ENCODE results near the gene CSF2.
A peak's percentile ranks its signal among the peaks of the same experiment; 100 is the strongest.

Gene CSF2

DNA sequence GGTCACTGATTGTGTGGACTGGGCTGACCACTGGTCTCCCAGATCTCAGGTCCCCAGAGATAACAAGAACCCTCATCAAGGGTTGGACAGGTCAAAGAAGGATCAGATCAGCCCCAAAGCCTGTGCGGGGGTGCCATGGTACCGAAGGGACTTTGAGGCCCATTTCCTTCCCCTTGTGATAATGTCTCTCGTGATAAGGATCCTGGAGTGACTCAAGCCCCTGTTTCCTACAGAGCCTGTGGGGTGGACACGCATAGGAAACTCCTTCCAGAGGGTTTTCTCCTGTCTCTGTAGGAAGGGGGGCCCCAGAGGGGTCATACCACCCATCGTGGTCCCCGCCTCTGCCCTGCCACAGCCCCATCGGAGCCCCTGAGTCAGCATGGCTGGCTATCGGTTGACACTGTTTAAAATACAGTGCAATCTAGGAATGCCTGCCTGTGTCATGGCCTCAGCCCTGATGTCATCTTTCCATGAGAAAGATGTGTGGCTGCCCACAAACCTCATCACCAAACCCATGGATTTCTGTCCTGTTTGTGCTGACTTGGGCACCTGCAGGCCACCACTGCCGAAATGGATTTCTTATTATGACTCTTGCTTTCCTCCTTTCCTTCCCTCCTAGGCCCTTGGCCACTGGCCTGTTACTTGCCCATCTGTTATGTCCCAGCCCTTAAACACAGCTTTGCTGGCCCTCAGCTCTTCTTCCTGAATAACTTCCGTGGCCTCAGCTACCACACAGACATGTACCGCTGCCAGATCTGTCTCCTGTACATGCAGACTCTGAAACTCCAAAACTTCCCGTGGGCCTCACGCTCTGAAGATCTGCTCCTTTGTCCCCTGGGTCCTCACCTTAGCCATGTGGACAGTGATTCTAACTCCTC lies 2.9 kb upstream of the CSF2 start:
- DNase-seq: peak; percentile 77

DNA sequence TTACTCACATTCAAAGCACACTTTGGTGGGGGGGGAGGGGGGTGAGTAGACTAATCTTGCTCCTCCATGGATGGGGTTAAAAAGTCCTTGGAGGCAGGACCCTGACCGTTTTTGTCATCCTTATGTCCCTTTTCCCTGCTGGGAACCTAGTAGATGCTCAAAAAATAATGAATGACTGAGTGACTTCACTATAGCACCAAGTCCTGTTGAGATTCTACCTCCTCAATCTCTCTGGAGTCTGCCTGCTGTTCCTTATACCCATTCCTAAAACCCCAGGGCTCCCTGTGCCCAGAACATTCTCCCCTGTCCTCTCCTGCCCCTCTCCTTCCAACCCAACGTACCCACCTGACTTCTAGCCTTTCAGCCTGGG lies 2.3 kb upstream of the CSF2 start:
- no peak for DNase-seq

DNA sequence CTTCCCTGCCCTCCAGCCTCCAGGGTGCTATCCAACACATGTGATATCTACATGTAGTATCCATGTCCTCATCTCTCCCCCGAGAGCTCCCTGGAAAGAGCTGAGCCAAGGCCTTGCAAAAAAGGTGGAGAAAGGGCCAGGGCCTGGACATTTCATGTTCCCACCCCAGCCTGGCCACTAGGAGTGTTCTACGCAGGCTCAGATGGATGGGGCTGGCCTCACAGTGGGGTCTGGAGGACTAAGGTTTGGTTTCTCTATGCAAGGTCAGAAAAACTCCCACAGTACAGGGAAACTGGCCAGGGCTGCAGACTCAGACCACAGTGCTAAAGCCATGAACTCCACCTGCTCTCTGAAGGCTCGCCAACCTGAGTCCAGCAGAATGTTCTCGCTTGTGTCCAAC lies 1.5 kb upstream of the CSF2 start:
- no peak for DNase-seq

DNA sequence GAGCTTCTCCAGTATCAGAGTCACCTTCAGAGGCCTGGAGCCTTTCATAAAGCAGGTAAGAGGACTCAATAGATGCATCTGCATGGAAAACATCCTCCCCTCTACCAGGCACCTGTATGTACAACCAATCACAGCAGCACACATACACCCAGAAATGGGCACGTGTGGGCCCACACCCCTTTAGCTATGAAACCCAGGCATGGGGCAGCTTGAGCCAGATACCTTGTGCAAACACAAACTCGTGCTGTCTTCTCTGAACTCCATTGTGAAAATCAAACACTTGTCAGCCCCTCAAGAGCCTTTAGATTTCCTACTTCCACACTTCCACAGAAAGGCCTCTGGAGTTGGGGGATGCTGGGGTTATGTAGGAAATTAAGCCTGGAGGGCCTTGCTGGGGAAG lies 1.1 kb upstream of the CSF2 start:
- no peak for DNase-seq

DNA sequence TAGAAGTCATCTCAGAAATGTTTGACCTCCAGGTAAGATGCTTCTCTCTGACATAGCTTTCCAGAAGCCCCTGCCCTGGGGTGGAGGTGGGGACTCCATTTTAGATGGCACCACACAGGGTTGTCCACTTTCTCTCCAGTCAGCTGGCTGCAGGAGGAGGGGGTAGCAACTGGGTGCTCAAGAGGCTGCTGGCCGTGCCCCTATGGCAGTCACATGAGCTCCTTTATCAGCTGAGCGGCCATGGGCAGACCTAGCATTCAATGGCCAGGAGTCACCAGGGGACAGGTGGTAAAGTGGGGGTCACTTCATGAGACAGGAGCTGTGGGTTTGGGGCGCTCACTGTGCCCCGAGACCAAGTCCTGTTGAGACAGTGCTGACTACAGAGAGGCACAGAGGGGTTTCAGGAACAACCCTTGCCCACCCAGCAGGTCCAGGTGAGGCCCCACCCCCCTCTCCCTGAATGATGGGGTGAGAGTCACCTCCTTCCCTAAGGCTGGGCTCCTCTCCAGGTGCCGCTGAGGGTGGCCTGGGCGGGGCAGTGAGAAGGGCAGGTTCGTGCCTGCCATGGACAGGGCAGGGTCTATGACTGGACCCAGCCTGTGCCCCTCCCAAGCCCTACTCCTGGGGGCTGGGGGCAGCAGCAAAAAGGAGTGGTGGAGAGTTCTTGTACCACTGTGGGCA lies 642 bp downstream of the CSF2 start:
- no peak for DNase-seq

- peak; percentile 67 for DNase-seq
Measured at GRCh38 chr5:132074772-132075718, 1.5 kb downstream of the CSF2 start.

GRCh38 chr5:132075719-132076077 lies 2.1 kb downstream of the CSF2 start:
- no peak for DNase-seq

DNA sequence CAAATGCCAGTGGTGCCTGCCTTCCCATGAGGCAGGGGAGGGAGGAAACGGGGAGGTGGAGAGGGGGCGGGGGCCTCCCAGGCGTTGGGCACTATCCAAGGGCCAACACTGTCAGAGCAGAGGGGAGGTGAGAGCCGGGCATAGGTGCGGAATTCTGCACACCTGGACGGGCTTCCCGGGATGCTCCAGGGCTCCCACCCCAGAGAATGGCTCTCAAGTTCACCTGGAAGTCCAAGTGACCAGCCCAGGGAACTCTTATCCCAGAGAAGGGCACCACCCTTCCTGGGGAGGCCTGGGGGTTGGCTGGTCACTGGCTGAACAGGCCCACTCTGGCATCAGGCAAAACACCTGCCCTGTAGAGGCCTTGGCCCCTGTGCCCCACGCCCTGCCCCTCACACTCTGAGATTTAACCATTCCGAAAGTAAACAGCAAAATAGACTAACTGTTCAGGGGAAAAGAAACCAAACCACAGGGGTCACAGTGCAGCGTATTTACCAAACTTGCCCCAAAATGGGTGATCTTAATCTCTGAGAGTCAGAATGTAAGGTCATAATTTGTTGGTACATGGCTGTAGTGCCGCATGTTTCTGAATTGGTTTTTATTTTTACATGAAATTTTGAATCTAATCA lies 2.7 kb downstream of the CSF2 start:
- no peak for DNase-seq

- no peak for DNase-seq
Measured at GRCh38 chr5:132076983-132077382, 3.4 kb downstream of the CSF2 start.

GRCh38 chr5:132079081-132079480 lies 5.5 kb downstream of the CSF2 start:
- DNase-seq: no peak

DNA sequence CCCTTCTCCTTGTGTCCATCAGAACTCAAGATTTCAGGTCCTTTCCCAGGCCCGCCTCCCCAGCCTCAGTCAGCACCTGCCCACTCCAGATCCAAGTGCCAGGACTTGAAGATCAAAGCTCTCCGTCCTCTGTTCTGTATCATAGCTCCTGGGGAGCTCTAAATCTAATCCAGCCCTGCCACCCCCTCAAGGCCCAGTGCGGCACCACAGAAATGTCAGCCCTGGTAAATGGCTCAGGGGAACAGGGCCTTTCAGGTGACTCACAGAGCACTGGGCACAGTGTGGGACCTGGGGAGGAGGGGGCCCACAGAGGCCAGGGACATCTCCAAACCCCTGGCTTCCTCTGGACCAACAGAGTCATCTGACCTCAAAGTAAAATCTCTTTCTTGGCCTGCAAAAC lies 6.0 kb downstream of the CSF2 start:
- DNase-seq: no peak

DNA sequence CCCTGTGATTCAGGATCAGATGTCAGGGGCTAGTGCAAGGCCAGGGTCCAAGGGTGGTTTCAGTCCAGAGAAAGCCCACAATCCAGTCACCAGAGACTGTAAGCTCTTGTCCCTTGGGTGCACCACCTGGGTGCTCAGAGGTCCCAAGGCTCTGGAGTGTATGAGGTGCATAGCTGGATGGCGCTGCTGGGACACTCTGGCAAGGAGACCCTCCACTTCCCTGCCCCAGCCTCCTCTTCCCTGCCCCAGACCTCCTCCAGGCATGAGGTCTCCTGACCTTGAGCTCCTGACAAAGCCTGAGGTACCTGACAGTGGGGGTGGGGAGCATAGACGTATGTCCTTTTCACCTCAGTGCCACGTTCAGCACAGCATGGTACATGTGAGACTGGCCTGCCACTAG lies 7.0 kb downstream of the CSF2 start:
- DNase-seq: no peak

- no peak for DNase-seq
Measured at GRCh38 chr5:132081458-132081857, 7.9 kb downstream of the CSF2 start.

DNA sequence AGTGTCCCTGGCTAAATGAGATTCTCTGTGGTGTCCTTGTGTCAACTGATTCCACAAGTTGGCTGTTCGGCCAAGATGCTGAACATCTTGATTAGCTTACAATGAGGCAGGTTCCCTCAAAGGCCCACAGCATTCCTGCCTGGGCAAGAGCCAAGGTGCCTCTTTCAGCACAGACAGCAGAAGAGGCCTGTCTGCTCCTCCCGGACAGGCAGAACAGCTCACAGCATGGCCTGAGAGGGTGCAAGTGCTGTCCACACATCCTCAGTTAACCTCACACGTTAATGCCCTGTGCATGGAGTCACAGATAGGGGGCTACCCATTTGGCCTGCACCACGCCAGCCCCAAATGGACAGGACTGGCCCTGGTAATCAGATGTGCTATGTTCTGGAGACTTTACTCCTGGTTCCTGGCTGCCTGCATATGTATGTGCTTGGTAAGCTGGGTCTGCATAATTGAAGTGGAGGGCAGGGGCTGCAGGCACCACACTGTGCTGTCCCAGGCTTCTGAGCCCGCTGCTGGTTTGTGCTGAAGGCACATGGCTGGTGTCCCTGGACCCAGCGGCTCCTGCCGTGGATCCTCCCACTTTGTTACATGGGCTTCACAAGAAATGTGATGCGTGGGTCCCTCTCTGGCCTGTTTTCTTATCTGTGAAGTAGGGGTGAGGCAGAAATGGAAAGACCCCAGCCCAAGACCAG lies 8.9 kb downstream of the CSF2 start:
- DNase-seq: no peak

DNA sequence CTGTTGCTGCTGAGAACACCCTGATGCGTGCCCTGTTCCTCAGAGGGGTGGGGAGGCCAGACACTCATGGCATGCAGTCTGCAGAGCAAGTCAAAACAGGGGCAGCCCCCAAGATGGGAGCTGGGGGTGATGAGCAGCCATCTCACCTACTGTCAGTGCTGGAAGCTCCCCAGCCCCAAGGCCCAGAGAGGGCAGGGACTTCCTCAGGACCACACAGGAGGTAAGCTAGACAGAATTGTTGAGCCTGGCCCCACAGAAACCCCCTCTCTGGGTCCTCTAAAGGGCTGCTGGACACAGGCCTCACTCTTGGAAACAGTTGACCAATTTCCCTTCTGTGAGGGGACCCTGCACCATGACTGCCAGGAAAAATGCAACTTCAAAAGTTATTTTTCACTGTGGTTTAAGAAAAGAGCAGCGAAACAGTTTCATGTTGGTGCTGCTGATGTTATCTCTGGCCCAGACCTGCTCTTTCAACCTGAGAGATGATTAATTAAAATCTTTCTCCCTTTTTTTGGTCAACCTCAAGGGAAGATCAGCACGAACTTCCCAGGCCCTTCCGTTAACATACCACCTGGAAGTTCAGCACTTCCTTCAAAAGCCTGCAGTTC lies 9.6 kb downstream of the CSF2 start:
- peak; percentile 77 for DNase-seq

GRCh38 chr5:132085686-132086085 lies 12.1 kb downstream of the CSF2 start:
- no peak for DNase-seq

DNA sequence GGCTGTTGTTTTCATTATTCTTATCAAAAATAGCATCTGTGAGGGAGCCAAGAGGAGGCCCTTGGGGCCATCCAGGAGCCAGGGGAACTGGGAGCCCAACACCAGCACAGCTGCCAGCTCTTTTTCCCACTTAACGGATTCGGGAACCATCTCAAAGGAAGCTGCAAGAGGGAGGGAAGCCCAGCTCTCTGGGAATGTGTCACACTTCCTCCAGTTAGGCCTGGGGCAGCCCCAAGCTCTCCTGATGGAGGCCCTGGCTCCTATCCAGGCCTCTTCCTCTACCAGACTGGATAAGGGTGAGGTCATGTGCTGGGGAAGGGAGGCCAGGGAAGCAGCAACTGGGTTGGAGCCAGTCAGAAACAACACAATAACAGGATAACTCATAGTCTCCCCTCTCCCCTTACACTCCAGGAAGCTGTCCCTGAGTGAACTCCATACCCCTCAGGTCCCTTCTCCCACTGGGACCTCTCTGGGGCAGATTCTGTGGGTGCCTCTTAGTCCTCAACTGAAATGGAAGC lies 12.7 kb downstream of the CSF2 start:
- DNase-seq: no peak

DNA sequence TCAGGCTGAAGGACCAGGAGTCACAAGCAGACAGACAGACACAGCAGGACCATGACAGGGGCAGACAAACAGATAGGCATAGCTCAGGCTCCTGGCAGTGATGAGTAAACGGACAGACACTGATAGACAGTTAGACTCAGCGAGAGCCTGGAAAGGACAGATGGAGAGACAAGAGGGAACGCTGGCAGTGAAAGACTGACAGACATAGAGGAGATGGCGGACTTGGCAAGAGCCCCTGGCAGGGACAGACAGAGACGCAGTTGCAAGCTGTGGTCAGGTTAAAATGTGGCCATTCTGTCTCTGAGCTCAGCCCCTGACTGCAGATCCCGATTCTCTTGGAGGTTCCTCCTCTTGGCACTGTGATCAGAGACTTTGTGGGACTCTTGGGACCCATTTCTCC lies 13.6 kb downstream of the CSF2 start:
- DNase-seq: no peak

DNA sequence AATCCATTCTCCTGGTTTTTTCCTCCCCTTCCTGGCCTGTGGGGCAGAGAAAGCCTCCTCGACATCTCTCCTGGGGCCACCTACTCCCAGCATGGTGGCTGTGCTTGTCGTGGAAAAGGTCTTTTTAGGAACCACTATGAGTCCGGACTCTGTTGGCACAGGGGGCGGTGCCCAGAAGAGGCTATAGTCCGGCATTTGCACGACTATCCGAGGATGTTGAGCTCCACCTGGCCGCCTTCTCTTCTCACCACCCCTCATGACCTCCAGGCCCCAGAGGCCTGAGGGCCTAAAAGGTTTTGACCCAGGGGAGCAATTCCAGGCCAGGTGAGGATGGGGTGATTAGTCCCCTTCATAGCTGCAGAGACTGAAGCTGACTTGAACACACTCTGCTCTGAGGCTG lies 14.1 kb downstream of the CSF2 start:
- no peak for DNase-seq

DNA sequence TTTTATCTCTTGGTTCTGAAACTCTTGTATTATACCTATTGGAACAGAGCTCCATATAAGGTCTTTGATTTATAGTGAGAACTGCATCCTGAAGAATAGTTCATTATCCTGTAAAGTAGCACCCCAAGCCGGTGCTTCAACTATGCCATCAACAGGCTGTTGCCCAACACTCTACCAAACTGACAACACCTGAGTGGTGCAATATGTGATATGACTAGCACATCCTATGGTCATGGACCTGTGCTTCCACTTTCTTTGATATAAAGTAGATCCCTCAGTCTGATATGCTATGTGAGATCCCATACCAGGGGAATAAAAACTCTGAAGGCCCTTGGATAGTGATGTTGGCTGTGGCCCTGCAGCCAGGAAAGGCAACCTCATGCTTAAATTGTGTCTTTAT lies 15.8 kb downstream of the CSF2 start:
- DNase-seq: no peak

DNA sequence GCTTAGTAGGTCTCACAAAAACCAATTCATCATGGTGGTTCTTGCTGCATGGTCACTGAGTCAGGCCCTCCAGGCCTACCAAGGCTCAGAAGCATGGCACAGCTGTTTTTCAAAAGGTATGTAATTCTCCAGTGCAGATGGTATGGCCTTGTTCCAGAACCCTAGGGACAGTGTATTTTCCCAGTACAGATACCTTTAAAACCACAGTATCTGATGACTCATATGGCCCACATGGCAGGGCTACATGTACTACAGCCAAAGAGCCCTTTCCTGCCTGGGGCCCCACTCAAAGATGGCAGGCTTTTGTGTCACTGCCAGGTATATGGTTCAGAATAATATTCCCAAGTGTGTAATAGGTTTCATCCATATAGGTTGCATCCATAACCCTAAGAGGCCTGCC lies 16.5 kb downstream of the CSF2 start:
- no peak for DNase-seq

GRCh38 chr5:132093271-132093670 lies 19.7 kb downstream of the CSF2 start:
- DNase-seq: no peak

Data from activated CD4-positive, alpha-beta T cell treated with anti-CD3 and anti-CD28 coated beads for 48 hours (primary cell).